Measurements from ENCODE around the gene OLFML1.

OLFML1 gene

DNA sequence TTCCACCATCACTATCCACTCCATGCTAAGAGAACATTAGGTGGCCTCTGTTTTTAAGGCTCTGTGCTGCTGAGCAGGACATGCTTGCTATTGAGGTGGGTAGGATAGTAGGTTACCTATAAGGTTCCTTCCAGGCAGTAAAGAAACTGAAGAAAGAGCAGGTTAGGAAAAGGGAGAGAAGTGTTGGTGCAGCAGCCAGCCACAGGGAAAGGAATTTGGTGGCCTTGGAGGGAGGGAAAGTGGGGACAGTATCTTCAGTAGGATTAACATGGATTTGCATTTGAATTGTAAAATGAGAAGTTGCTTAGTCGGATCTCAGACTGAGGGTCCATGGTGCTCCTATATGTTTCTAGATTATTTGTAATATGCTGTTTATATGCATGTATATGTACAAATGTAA lies 49.2 kb upstream of the OLFML1 start (continued):
- TF ChIP-seq TCF4 (CRISPR knock-in tag; IDR thresholded peaks at IDR 0.05; ENCODE audit: borderline replicate concordance) (no peak), ISL1 (CRISPR knock-in tag; IDR thresholded peaks at IDR 0.05) (no peak), CSDC2 (CRISPR knock-in tag; IDR thresholded peaks at IDR 0.05) (no peak), ZC3H10 (CRISPR knock-in tag; IDR thresholded peaks at IDR 0.05) (no peak), PPARA (CRISPR knock-in tag; IDR thresholded peaks at IDR 0.05; ENCODE audit: borderline replicate concordance) (no peak), SNAI2 (CRISPR knock-in tag; IDR thresholded peaks at IDR 0.05) (no peak), ARNTL (CRISPR knock-in tag; IDR thresholded peaks at IDR 0.05; ENCODE audit: borderline replicate concordance, low read depth) (no peak)

DNA sequence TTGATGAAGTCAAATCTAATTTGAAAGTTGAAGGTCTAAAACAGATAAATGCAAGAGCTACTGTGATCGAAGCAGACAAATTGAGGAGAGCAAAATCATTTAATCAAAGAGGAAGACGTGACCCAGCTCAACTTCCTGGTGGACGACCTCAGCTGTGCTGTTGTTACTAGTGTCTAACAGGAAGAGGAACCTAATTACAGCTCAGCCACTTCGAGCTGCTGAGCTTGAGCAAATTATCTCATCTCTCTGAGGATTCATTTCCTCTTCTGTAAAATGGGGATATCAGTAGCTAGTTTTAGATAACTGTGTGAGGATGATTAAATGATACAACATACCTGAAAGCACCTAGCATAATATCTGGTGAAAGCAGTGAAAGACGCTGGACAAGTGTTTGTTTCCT lies 48.6 kb upstream of the OLFML1 start:
- no peak for ATAC-seq
- TF ChIP-seq ZC3H10 (CRISPR knock-in tag; IDR thresholded peaks at IDR 0.05), result no peak
- TF ChIP-seq, protein P1, sequence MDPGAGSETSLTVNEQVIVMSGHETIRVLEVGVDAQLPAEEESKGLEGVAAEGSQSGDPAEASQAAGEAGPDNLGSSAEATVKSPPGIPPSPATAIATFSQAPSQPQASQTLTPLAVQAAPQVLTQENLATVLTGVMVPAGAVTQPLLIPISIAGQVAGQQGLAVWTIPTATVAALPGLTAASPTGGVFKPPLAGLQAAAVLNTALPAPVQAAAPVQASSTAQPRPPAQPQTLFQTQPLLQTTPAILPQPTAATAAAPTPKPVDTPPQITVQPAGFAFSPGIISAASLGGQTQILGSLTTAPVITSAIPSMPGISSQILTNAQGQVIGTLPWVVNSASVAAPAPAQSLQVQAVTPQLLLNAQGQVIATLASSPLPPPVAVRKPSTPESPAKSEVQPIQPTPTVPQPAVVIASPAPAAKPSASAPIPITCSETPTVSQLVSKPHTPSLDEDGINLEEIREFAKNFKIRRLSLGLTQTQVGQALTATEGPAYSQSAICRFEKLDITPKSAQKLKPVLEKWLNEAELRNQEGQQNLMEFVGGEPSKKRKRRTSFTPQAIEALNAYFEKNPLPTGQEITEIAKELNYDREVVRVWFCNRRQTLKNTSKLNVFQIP (CRISPR knock-in tag; IDR thresholded peaks at IDR 0.05; ENCODE audit: borderline replicate concordance, low read depth), result no peak
- TF ChIP-seq, protein P2, sequence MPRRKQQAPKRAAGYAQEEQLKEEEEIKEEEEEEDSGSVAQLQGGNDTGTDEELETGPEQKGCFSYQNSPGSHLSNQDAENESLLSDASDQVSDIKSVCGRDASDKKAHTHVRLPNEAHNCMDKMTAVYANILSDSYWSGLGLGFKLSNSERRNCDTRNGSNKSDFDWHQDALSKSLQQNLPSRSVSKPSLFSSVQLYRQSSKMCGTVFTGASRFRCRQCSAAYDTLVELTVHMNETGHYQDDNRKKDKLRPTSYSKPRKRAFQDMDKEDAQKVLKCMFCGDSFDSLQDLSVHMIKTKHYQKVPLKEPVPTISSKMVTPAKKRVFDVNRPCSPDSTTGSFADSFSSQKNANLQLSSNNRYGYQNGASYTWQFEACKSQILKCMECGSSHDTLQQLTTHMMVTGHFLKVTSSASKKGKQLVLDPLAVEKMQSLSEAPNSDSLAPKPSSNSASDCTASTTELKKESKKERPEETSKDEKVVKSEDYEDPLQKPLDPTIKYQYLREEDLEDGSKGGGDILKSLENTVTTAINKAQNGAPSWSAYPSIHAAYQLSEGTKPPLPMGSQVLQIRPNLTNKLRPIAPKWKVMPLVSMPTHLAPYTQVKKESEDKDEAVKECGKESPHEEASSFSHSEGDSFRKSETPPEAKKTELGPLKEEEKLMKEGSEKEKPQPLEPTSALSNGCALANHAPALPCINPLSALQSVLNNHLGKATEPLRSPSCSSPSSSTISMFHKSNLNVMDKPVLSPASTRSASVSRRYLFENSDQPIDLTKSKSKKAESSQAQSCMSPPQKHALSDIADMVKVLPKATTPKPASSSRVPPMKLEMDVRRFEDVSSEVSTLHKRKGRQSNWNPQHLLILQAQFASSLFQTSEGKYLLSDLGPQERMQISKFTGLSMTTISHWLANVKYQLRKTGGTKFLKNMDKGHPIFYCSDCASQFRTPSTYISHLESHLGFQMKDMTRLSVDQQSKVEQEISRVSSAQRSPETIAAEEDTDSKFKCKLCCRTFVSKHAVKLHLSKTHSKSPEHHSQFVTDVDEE (CRISPR knock-in tag; IDR thresholded peaks at IDR 0.05), result no peak
- TF ChIP-seq ISL1 (CRISPR knock-in tag; IDR thresholded peaks at IDR 0.05), result no peak
- TF ChIP-seq, protein P3, sequence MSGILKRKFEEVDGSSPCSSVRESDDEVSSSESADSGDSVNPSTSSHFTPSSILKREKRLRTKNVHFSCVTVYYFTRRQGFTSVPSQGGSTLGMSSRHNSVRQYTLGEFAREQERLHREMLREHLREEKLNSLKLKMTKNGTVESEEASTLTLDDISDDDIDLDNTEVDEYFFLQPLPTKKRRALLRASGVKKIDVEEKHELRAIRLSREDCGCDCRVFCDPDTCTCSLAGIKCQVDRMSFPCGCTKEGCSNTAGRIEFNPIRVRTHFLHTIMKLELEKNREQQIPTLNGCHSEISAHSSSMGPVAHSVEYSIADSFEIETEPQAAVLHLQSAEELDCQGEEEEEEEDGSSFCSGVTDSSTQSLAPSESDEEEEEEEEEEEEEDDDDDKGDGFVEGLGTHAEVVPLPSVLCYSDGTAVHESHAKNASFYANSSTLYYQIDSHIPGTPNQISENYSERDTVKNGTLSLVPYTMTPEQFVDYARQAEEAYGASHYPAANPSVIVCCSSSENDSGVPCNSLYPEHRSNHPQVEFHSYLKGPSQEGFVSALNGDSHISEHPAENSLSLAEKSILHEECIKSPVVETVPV (CRISPR knock-in tag; IDR thresholded peaks at IDR 0.05), result no peak
- no peak for TF ChIP-seq TCF4 (CRISPR knock-in tag; IDR thresholded peaks at IDR 0.05; ENCODE audit: borderline replicate concordance)
- no peak for TF ChIP-seq ARNTL (CRISPR knock-in tag; IDR thresholded peaks at IDR 0.05; ENCODE audit: borderline replicate concordance, low read depth)
- TF ChIP-seq ZNF565 (CRISPR knock-in tag; conservative IDR thresholded peaks at IDR 0.05; ENCODE audit: low read depth), result no peak
- no peak for TF ChIP-seq CSDC2 (CRISPR knock-in tag; IDR thresholded peaks at IDR 0.05)
- no peak for TF ChIP-seq OSR1 (CRISPR knock-in tag; IDR thresholded peaks at IDR 0.05)
- TF ChIP-seq ZFP30 (CRISPR knock-in tag; IDR thresholded peaks at IDR 0.05), result no peak

DNA sequence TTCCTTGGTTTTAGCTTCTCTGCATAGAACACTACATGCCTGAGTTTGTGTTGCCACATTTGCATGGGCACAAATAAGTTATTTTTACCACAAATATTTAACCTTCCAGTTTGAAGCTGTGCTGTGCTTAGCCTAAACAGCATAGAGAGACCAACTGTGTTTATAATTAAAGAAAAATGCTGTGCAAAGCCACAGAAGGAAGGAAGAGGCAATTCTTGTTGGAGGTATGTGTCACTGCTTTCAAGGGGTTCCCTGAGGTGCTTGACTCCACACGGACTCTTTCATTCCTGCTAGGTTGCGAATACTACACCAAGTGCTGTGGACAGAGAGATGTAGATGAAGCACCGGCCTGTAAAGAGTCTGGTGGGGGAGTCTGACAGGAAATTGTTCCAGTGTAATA lies 47.6 kb upstream of the OLFML1 start:
- ATAC-seq, result no peak
- TF ChIP-seq OSR1 (CRISPR knock-in tag; IDR thresholded peaks at IDR 0.05) (no peak), ZFP30 (CRISPR knock-in tag; IDR thresholded peaks at IDR 0.05) (no peak), ZNF8 (CRISPR knock-in tag; IDR thresholded peaks at IDR 0.05) (no peak), GLIS3 (CRISPR knock-in tag; IDR thresholded peaks at IDR 0.05) (no peak), ESRRG (CRISPR knock-in tag; IDR thresholded peaks at IDR 0.05) (no peak), ZFP3 (CRISPR knock-in tag; IDR thresholded peaks at IDR 0.05) (no peak), ARNTL (CRISPR knock-in tag; IDR thresholded peaks at IDR 0.05; ENCODE audit: borderline replicate concordance, low read depth) (no peak), TCF4 (CRISPR knock-in tag; IDR thresholded peaks at IDR 0.05; ENCODE audit: borderline replicate concordance) (no peak), SNAI2 (CRISPR knock-in tag; IDR thresholded peaks at IDR 0.05) (no peak), ZNF70 (CRISPR knock-in tag; IDR thresholded peaks at IDR 0.05) (no peak), ISL1 (CRISPR knock-in tag; IDR thresholded peaks at IDR 0.05) (no peak), RARB (CRISPR knock-in tag; IDR thresholded peaks at IDR 0.05) (no peak)
- TF ChIP-seq, protein P1 (CRISPR knock-in tag; IDR thresholded peaks at IDR 0.05; ENCODE audit: borderline replicate concordance, low read depth), result no peak
- TF ChIP-seq, protein P4, sequence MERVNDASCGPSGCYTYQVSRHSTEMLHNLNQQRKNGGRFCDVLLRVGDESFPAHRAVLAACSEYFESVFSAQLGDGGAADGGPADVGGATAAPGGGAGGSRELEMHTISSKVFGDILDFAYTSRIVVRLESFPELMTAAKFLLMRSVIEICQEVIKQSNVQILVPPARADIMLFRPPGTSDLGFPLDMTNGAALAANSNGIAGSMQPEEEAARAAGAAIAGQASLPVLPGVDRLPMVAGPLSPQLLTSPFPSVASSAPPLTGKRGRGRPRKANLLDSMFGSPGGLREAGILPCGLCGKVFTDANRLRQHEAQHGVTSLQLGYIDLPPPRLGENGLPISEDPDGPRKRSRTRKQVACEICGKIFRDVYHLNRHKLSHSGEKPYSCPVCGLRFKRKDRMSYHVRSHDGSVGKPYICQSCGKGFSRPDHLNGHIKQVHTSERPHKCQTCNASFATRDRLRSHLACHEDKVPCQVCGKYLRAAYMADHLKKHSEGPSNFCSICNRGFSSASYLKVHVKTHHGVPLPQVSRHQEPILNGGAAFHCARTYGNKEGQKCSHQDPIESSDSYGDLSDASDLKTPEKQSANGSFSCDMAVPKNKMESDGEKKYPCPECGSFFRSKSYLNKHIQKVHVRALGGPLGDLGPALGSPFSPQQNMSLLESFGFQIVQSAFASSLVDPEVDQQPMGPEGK (CRISPR knock-in tag; IDR thresholded peaks at IDR 0.05; ENCODE audit: borderline replicate concordance), result no peak
- TF ChIP-seq, protein P3 (CRISPR knock-in tag; IDR thresholded peaks at IDR 0.05), result no peak
- TF ChIP-seq, protein P5, sequence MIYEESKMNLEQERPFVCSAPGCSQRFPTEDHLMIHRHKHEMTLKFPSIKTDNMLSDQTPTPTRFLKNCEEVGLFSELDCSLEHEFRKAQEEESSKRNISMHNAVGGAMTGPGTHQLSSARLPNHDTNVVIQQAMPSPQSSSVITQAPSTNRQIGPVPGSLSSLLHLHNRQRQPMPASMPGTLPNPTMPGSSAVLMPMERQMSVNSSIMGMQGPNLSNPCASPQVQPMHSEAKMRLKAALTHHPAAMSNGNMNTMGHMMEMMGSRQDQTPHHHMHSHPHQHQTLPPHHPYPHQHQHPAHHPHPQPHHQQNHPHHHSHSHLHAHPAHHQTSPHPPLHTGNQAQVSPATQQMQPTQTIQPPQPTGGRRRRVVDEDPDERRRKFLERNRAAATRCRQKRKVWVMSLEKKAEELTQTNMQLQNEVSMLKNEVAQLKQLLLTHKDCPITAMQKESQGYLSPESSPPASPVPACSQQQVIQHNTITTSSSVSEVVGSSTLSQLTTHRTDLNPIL (CRISPR knock-in tag; IDR thresholded peaks at IDR 0.05; ENCODE audit: low read depth), result no peak

Measured in SK-N-SH treated with all-trans-retinoic acid at 6 μM for 48 hours (cell line).